ENCODE data around the gene PXDN. TPM values are rescaled to one million over a fixed set of nuclear protein-coding genes. Genes with fewer than 3 reads are reported as not detected.

PXDN gene
- total and polyA plus RNA-seq, 2 of the 4 experiments (the other 2 are of a cell fraction): 153 to 332 TPM

DNA sequence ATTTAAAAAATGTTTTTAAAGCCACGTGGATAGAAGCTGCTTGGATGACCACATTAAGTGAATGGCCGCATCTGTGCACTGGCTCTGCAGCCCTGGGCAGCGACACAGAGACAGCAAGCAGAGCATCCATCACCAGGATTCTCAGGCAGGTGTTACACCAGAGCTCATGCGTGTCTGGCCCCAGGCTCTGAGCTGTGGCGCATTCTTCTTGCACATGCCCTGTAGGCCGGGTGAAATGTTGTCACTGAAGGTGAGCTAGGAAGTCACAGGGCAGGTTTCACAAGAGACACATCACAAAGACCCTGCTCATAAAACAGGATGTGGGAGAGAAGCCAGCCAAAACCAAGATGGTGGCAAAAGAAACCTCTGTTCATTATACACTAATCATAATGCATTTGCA lies 8.4 kb upstream of the PXDN start:
- dilution Hi-C loops (cut with HindIII; ENCODE audit: low sequenced_read_pairs, unreplicated experiment): no loop called here
- Histone ChIP-seq H4K8ac (ENCODE audit: low read depth in 2 of 2, low read length in 2 of 2) (no peak overlapping the region), H3K9ac (ENCODE audit: low read depth, low read length) (no peak overlapping the region), H4K91ac (ENCODE audit: insufficient read depth, low read depth, low read length) (peak overlapping the region; percentile 5; the same call in 1 of the 2 replicates), H4K20me1 (ENCODE audit: insufficient read depth, low read length) (peaks cover 5% of the 10 kb centered on the region), H3K4me1 (ENCODE audit: control insufficient read depth, insufficient read depth, low read length) (peaks cover 28% of the 10 kb centered on the region), H3K4me3 (ENCODE audit: insufficient read depth, low read depth, low read length) (no peak overlapping the region), H3K27ac (ENCODE audit: insufficient read depth, low read length) (no peak overlapping the region), H3K18ac (ENCODE audit: low read depth, low read length) (no peak overlapping the region), H3K9me3 (ENCODE audit: control insufficient read depth, insufficient read depth, low read length) (peaks cover 2% of the 10 kb centered on the region; the same call in 1 of the 2 replicates), H3K23ac (ENCODE audit: low read depth, low read length) (no peak overlapping the region), H3K14ac (replicated peaks; ENCODE audit: low read depth, low read length) (no peak overlapping the region), H2AK5ac (ENCODE audit: low read depth, low read length) (no peak overlapping the region), H3K56ac (ENCODE audit: extremely low read depth, insufficient read depth, low read length) (no peak overlapping the region), H3K27me3 (ENCODE audit: control insufficient read depth, insufficient read depth, low read length) (no peaks in the 10 kb centered on the region), H3K79me1 (ENCODE audit: low read depth in 1 of 2, low read length in 2 of 2) (peaks cover 5 to 27% of the 10 kb centered on the region in 2 experiments; a peak in 3 of 4 replicates), H2AFZ (replicated peaks; ENCODE audit: low read length, poor library complexity) (no peak overlapping the region), H3K36me3 (ENCODE audit: control insufficient read depth, insufficient read depth, low read length) (no peaks in the 10 kb centered on the region), H2BK20ac (ENCODE audit: low read depth, low read length) (no peak overlapping the region), H2BK5ac (ENCODE audit: low read depth, low read length, poor library complexity, severe bottlenecking) (no peak overlapping the region), H4K5ac (ENCODE audit: low read depth, low read length) (no peak overlapping the region), H2BK120ac (ENCODE audit: low read depth, low read length) (no peak overlapping the region; the same call in 1 of the 2 replicates), H2BK15ac (ENCODE audit: low read depth, low read length) (no peak overlapping the region), H3K9me1 (ENCODE audit: insufficient read depth, low read length) (peaks cover 37% of the 10 kb centered on the region), H3K4ac (ENCODE audit: low read depth, low read length) (no peak overlapping the region), H2AK9ac (replicated peaks; ENCODE audit: low read depth, low read length, poor library complexity) (no peak overlapping the region), H3K4me2 (ENCODE audit: low read depth, low read length) (no peak overlapping the region)
- in situ Hi-C loops (cut with MboI; ENCODE audit: low sequenced_read_pairs): loop anchor here (25.0 kb wide), 1 partner anchor 165 kb away; no protein-coding TSS in a partner anchor
- no peak for DNase-seq
- no peak for ATAC-seq (ENCODE audit: low read depth)
- WGBS, 2 experiments (ENCODE audit: extremely low coverage in 2 of 2, insufficient read length in 1 of 2): no CpG with 5 or more reads among the region's 6 CpGs
- no TSS peak for BruUV-seq (replicated peaks)
- ChIA-PET CTCF (interaction anchor here (1.0 kb wide), 1 partner anchor 56 kb away, joined by 3 read pairs; no protein-coding TSS in a partner anchor), POLR2A (ENCODE audit: unreplicated experiment) (no interaction called here)
- TF ChIP-seq SMC3 (IDR thresholded peaks at IDR 0.05; ENCODE audit: low read depth, low read length) (no peak), CEBPB (IDR thresholded peaks at IDR 0.05; ENCODE audit: low read depth, low read length) (no peak), USF2 (IDR thresholded peaks at IDR 0.05; ENCODE audit: low read depth, low read length) (no peak), MAZ (IDR thresholded peaks at IDR 0.05; ENCODE audit: borderline replicate concordance, low read depth, low read length) (no peak), FOS (IDR thresholded peaks at IDR 0.05; ENCODE audit: low read depth, low read length) (no peak), MXI1 (IDR thresholded peaks at IDR 0.05; ENCODE audit: borderline replicate concordance, low read depth, low read length) (no peak), BHLHE40 (IDR thresholded peaks at IDR 0.05; ENCODE audit: low read depth, low read length) (no peak), RFX5 (IDR thresholded peaks at IDR 0.05; ENCODE audit: low read depth, low read length) (no peak), RCOR1 (IDR thresholded peaks at IDR 0.05; ENCODE audit: insufficient replicate concordance, low read length) (no peak), CHD1 (IDR thresholded peaks at IDR 0.05; ENCODE audit: low read depth, low read length) (no peak), POLR2A (IDR thresholded peaks at IDR 0.05; ENCODE audit: low read depth, low read length) (no peak), NFE2L2 (IDR thresholded peaks at IDR 0.05; ENCODE audit: low read depth, low read length) (no peak), RAD21 (IDR thresholded peaks at IDR 0.05; ENCODE audit: low read length) (no peak), MAFK (IDR thresholded peaks at IDR 0.05; ENCODE audit: low read depth, low read length) (no peak)
- TF ChIP-seq, protein P1, sequence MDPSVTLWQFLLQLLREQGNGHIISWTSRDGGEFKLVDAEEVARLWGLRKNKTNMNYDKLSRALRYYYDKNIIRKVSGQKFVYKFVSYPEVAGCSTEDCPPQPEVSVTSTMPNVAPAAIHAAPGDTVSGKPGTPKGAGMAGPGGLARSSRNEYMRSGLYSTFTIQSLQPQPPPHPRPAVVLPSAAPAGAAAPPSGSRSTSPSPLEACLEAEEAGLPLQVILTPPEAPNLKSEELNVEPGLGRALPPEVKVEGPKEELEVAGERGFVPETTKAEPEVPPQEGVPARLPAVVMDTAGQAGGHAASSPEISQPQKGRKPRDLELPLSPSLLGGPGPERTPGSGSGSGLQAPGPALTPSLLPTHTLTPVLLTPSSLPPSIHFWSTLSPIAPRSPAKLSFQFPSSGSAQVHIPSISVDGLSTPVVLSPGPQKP (IDR thresholded peaks at IDR 0.05; ENCODE audit: borderline replicate concordance, low read depth, low read length): no peak
- TF ChIP-seq, protein P2, sequence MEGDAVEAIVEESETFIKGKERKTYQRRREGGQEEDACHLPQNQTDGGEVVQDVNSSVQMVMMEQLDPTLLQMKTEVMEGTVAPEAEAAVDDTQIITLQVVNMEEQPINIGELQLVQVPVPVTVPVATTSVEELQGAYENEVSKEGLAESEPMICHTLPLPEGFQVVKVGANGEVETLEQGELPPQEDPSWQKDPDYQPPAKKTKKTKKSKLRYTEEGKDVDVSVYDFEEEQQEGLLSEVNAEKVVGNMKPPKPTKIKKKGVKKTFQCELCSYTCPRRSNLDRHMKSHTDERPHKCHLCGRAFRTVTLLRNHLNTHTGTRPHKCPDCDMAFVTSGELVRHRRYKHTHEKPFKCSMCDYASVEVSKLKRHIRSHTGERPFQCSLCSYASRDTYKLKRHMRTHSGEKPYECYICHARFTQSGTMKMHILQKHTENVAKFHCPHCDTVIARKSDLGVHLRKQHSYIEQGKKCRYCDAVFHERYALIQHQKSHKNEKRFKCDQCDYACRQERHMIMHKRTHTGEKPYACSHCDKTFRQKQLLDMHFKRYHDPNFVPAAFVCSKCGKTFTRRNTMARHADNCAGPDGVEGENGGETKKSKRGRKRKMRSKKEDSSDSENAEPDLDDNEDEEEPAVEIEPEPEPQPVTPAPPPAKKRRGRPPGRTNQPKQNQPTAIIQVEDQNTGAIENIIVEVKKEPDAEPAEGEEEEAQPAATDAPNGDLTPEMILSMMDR (conservative IDR thresholded peaks at IDR 0.05; ENCODE audit: low read depth, low read length): no peak
- intact Hi-C loops (cut with micrococcal nuclease): no loop called here
